Dedifferentiated amniotic fluid mesenchymal stem cell (primary cell): ENCODE measurements around the gene FBXL5.

Source experiments
- DNase-seq: peaks from one replicate; pipeline ENCODE4 v3.0.0-alpha.2; 2016; ENCODE audit errors: extremely low spot score

FBXL5 gene

DNA sequence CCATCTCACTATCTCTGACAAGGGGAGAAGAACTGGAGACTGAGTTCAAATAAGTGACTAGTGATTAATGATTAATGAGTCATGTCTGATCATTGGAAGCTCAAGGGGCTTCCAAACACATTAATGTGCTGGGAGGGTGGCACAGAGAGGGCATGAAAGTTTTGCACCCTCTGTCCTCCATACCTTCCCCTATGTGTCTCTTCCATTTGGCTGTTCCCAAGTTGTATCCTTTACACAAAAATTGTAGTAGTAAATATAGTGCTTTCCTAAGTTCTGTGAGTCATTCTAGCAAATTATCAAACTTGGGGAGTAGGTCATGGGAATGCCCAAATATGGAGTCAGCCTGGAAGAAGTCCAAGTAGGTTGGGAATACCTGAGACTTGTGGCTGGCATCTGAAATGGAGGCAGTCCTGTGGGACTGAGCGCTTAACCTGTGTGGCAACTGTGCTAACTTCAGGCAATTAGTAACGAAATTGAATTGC is 22.4 kb upstream of the FBXL5 start:
- DNase-seq, result no peak

DNA sequence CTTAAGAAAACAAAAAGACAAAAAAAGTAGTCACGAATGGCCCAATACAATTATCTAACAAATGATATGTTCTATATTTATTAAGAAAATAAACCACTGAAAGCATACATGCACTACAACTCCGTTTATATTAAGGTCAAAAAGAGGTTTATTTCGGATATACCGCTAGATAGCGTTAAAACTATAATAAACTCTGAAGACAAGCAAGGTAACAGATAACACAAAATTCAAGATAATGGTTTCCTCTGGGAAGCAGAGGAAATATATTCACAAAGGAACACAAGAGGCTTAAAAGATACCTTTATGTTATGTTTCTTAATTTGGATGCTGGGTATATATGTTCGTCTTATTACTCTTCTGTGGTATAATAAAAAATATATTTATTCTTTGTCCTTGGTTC is 21.7 kb upstream of the FBXL5 start:
- no peak for DNase-seq

DNA sequence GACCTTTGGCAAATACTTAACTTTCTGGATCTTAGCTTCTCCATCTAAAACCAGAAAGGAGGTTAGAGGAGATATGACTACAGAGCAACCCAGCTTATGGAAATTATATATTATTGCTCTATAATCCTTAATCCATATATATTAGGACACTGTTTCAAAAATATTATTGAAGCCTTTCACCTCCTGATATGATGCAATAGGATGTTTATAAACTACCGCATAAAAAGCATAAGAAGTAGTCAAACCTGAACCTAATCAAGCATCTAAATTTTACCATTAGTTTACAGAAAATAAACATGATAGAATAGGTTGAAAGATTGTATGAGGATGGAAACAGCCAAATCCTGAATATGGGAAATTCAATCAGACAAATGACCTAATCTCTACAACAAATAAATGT is 20.9 kb upstream of the FBXL5 start:
- no peak for DNase-seq

DNA sequence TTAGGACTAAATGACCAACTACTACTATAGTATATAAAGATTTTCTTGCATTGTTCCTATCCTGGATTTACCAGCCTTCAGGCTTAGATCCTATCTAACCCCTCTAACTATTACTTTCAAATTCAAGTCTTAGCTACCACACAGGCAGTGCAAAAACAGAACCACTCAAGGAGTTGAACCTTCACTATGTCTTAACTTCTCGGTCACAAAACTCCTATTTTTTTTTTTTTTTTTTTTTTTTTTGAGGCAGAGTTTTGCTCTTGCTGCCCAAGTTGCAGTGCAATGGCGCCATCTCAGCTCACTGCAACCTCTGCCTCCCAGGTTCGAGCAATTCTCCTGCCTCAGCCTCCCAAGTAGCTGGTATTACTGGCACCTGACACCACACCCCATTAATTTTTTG is 20.2 kb upstream of the FBXL5 start:
- DNase-seq, result no peak

DNA sequence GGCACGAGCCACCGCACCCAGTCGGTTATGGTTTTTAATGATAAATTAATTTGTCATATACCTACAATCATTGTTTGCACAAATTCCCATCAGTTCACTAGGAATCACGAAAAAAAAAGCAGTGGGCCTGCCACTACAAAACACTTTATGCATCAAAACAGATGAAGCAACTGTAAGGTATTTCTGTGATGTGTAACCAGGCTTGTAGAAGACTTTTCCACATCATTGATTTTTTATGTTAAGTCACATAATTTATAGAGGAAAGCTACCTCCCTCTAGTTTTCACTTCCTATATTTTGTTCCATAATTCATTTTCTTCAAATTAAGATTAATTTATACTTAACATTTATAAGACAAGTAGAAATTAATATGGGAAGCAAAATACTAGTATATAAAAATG is 19.8 kb upstream of the FBXL5 start:
- no peak for DNase-seq

DNA sequence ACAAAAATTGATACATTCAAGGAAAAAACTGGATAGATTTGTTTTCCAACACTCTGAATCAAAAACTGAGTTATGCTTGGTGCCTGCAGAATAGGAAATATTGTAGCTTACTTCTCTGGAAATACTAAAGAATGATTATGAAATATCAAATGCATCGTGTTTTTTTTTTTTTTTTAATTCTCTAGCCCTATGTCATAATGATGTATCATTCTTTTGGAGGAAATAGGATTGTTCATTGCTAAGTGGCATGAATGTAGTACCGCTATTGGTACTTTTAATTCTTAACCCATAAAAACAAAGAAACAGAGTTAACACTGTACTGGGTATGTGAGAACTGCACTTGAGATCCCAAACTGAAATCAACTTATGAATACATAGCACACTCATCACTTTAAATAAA is 18.9 kb upstream of the FBXL5 start:
- no peak for DNase-seq

DNA sequence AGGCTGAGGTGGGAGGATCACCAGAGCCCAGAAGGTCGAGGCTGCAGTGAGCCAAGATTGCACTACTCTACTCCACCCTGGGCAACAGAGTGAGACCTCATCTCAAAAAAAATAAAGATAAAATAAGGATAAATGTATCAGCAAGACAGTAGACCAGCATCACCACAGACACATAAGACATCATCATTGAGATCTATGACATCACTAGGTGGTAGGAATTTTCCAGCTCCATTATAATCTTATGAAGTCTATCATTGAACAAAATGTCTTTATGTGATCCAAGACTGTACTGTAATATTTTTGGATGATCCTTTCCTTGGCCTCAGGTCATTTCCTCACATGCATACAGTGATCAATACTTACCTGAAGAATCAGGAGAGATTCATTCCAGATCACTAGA is 18.2 kb upstream of the FBXL5 start:
- no peak for DNase-seq

DNA sequence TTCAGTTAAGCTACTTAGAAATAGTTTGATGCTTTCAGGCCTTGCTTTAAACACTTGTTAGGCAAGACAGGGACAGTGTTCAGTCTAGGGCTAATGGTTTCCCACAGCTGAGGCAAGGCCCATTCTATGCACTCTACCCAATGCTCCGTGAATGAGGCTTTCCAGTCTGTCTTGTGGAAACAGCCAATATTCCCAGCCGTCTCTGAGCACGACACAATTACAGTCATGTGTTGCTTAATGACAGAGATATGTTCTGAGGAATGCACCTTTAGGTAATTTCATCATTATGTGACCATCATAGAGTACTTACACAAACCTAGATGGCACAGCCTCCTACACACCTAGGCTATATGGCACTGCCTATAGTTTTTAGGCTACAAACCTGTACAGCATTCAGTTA is 16.9 kb upstream of the FBXL5 start:
- DNase-seq, result no peak

DNA sequence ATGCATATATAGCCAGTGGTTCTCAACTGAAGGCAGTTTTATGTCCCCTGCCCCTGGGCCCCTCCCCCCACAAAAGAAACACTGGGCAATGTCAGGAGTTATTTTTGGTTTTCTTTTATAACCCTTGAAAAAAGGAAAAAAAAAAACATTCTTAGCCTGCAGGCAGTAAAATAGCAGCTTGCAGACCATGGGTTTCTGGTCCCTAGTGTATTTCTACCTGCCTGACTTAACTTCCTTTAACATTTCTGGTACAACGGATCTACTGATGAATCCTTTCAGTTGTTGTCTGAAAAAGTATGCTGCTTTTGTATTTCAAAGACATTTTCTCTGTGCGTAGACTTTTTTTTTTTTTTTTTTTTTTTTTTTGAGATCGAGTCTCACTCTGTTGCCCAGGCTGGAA is 15.4 kb upstream of the FBXL5 start:
- DNase-seq, result no peak

DNA sequence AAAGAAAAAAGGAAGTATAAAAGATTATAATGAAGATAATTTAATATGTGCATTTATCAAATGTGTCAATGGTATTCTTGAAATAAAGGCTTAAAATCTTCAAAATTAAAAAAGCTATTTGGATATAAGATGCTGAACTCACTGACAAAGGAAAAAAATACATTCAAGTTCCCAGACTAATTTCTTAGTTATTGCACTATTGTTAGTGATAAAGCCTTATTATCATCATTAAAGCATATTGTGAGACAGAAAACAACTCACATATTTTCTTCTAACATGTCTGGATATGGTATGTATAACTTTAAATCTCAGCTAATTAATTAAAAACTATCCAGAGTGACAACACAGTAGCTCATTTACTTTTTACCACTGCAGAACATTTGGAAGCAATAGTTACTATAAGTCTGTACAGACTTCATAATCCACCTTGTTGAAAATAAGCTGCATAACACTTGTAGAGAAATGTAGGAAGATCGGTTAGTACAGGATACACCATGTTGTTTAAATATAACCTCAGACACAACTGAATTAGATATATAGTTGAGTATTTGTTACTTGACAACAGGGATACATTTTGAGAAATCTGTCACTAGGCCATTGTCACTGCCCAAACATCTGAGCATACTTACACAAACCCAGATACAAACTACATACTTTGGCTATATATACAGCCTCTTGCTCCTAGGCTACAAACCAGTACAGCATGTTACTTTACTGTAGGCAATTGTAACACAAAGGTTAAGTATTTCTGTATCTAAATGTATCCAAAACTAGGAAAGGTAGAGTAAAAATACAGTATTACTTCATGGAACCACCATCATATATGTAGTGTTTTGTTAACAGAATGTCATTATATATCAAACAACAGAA is 13.6 kb upstream of the FBXL5 start:
- no peak for DNase-seq

DNA sequence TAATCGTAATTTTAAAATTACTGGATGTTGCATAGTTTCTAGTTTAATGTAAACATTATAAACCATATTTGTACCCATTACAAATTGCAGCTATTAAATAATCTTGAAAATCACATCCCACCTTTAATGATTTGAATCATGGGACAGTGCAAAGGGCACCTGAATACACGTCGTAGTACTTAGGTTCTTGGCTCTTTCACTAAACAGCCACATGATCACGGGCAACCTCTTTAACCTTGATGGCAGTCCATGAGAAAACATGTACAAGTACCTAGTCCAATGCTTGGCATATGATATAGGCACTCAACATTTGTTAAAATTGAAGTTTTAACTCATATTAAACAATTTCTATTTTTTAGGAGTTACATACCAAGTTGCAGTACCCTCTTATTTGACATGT is 11.8 kb upstream of the FBXL5 start:
- DNase-seq, result no peak

DNA sequence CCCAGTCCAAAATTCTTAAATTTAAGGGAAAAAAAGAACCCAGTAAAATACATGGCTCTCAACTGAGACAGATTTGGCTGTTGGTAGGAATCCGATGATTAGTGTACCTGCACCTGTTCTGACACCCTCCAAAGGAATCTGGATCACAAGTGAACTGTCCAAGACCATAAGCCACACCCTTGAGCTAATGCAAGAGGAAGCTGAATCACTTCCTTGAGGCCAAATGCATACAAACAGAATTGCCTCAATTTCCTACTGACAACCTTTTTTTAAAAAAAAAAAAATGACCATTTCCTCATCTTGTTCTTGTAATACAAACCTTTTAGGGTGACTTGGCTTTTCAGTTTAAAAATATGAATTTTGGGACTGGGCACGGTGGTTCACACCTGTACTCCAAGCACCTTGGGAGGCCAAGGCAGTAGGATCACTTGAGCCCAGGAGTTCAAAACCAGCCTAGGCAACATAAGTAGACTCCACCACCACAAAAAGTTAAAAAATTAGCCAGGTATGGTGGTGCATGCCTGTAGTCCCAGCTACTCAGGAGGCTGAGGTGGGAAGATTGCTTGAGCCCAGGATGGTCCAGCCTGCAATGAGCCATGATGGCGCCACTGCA is 10.7 kb upstream of the FBXL5 start:
- DNase-seq, result no peak

DNA sequence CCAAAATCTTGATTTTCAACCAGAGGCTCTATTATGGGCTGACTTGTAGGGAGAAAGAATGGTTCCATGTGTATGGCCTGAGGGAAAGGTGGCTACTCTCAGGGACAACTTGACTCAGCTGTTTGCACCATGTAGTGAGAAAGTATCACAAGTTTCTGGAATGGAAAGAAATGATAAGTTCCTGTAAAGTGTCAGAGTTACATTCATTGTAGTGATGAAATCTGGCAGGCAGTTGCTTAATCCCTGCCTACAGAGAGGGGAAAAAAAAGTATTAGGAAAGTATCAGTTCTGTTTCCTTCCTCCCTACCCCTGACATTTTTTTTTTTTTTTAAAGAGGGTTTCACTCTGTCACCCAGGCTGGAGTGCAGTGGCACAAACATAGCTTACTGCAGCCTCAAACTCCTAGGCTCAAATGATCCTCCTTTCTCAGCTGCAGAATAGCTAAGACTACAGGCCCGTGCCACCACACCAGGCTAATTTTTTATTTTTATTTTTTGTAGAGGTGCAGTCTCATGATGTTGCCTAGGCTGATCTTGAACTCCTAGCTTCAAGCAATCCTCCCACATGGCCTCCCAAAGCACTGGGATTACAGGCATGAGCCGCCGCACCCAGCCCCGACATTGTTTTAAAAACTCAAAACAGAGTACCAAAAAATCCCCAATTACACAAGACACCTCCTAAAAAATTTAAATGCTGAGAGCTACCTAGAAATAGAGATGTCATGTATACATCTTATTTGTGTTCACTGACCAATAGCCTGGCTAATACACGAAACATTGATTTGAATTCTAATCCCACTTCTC is 4.8 kb upstream of the FBXL5 start:
- no peak for DNase-seq

DNA sequence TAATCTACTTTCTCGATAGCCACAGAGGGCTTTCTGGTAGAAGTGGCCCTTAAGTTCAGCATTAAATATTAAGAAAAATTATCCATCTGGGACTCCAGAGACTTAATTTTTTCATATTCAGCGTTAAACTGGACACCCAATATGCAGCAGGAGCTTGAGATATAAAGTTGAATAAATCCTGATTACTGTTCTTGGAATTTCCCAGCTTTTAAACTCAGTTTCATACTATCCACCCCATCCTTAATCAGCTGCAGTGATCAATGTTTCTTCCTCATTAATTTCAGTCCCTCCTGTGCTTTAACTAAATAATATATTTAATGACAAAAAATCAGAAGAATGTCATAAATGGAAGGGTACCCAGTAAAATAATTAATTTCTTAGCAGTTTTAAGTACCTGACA is 3.6 kb upstream of the FBXL5 start:
- DNase-seq, result no peak

DNA sequence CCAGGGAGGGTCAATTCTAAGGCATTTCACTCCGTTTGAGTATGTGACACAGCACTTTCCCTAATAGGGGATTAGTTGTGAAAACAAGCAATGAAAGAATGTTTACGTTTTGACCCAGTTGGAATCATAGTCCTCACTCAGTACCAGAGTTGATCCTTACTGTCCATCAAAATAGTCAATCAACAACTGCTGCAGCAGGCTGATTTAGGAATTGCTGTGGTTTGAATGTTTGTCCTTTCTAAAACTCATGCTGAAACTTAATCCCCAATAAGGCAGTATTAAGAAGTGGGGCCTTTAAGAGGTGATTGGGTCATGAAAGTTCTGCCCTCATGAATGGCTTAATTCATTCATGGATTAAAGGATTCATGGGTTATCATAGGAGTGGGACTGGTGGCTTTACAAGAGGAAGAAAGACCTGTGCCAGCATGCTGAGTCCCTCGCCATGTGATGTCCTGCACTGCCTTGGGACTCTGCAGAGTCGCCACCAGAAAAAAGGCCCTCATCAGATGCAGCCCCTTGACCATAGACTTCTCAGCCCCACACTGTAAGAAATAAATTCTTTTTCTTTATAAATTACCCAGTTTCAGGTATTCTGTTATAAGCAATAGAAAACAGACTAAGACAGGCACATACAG is 3.1 kb upstream of the FBXL5 start:
- DNase-seq, result no peak

DNA sequence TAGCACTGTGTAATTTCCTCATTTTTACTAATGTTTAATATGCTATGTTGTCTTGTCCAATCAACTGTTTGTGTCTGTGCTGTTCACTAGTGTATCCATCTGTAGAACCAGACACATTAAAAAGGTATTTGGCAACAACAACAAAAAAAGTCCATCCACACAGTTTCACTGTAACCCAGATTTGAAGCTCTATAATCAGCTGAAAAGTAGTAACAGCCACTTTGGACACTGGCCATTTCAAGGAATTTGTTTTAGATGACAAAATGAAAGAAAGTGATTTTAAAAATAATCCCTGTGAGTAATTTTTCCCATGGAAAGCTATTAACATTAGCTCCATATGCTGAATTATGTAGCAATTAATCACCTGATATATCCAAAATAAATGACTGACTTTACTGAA is 2.2 kb upstream of the FBXL5 start:
- DNase-seq, result no peak

DNA sequence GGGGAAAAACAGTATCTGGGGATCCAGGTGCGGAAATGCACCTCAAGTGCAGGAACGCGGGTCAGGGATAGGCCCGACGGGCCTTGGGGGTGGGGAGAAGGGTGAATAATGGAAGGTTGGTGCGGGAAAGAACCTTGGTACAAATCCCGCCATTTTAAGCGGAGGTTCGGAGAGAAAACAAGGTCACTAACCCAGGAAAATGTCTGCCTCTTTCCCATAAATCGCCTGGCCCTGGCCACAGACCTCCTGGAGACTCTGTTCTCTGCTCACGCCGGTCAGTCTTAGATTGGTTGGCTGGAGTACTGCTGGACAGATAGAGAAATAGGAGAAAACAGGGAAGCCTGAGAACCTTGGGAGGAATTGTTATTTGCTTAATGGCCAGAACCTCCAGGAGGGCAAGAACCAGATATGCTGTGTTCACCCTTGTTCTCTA is 897 bp upstream of the FBXL5 start:
- no peak for DNase-seq

DNA sequence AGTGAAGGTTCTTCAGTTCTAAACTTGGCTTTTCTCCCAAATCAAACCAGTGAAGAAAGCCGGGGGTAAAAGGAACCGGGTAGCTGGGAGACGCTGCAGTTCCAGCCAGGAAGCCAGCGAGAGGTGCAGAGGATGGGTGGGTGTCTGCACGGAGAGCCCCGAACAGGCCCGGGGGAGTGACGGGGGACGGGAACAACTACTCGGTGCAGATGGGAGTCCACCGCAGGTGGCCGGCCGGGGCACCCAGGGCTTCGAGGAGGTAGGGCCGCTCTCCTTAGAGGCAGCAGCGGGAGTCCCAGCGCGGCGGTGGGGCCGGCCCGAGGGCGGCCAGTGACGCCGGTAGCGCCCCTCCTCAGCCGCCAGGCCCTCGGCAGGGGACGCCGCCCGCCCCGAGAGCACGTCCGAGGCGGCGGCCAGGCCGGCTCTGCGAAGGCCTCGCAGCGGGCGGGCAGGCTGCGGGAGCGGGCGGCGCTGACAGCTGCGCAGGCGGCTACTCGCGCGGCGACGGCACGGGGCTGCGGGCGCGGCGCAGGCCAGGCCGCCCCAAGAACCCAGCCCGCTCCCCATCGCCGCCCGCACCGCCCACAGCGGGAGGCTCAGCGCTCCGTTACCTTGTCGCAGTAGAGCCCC is 449 bp downstream of the FBXL5 start:
- no peak for DNase-seq

DNA sequence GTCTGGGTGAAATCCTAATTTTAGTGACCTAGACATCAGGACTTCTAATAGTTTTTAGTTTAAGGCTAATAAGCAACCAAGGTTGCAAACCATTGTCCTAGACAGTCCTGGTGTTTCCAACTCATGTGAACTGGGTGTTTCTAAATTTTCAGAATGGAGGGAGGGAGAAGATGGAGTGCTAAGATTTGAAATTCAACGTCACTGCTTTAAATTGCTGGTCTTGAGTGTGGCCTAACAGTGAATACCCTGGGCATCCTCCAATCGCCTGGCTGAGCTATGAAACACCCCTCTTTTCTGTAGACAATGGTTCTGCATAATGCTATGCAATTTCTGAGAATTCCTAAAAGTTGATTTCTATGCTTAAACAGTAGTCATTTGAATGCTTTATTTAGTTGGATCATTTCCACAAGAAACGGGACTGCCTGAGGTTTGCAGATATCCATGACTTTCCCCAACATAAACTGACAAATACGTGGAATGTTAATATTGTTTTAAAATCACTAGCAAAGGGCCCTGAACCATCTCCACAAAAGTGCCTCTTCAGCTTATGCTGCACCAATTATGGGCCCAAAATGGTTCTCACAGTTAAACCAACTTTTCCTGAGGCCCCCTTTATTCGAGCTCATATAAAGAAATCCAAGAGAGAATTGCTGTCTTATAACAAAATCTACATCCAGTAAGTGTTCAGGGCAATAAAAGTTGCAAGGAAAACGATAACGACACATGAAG is 1.1 kb downstream of the FBXL5 start:
- DNase-seq, result peak; percentile 33

DNA sequence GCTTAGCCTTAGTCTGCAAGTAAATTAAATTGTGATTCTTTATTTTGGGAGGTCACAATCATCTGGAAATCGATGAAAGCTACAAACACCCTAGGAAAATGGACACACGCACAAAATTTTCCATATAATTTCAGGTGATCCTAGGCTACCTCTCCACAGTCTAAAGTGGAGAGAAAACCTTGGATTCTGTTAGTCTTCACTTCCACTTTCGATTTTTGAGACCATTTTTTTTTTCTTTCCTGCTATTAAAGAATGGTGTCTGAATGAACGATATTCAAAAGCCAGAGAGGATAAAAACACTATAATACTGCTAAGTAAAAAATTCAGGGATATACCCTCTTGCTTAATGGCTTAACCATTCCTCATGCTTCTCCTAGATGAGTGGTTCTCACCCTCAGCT is 1.7 kb downstream of the FBXL5 start:
- DNase-seq, result no peak

DNA sequence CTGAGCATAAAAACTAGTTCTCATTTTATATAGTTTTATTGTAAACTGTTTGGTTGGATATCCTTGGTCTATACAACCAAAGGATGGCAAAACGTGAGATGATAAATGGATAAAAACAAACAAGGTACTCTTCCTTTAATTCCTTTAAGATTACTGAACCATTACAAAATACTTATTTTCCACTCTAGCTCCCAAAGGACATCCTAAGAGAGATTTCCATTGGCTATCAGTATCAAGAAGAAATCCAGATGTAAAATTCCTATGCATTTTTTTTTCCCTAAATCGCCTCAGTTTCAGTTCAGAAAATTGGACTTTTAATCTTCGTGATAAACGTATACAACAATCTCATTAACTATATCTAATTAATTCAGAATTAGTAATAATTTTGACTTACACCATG is 2.3 kb downstream of the FBXL5 start:
- DNase-seq, result no peak
